GM19240 (cell line): Measurements from ENCODE around the gene FCGR3A.
"Not testable (repeated sequence)": the region's sequence is repeated elsewhere in the genome, so short reads cannot be mapped to it uniquely, and the experiment has no call there.

Experiments
- DNase-seq: peaks from one replicate; pipeline ENCODE4 v3.0.0; 2011; ENCODE audit warnings: low spot score; ENCODE audit not compliant: insufficient read length

The FCGR3A gene

DNA sequence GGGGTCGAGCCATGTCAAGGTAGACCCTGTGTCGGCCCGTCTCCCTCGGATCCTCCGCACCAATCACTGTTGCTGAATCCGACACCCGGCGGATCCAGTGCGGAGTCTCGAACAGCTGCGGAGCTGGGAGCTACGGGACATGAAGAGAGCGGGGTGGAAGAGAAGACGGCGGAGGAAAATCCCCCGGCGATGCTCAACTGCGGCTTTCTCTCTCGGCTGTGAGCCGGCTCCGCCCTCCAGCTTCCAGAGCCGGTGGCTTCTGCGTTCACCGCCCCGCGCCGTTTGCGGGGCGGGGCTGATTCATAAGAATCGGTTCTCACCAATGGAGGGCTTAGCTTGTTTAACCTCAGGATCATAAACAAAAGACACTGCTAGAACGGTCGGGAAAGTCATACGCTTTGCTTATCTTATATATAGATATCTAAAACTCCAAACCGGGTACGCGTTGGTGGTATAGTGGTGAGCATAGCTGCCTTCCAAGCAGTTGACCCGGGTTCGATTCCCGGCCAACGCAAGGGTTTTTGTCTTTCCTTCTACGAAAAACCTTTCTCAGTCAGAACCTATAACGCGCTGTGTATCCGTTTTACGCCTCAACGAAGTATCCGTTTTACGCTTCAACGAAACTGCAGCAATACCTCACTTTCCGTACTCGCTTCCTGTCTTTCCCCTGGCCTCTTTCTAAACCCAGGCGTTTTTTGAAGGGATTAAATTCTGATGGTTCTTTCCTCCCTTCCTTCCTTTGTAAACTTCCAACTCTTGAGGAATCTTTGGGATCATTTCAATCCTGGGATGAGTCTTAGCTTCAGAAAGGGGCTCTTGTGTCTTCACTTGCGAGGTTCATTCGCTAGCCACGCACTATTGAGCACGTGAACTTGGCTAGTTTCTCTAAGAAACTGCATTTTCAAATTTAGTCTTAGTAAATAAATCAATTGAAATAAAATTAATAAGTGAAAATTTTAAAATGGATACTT is 18.7 kb downstream of the FCGR3A start:
- DNase-seq: not testable (repeated sequence)

DNA sequence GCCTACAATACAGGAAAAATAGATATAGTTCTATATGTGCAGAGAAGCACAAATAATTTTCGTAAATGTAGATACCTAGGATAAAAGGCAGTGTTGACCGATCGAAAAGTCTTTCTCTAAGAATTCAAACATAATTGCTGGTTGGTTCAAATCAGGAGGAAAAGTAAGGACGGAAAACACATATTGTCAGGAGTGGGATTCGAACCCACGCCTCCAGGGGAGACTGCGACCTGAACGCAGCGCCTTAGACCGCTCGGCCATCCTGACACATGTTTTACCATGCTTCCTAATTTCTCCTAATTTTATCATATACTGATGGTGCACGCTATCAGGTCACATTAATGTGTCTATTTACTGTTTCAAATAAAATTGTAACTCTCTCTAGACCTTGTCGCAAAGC is 19.5 kb downstream of the FCGR3A start:
- not testable (repeated sequence) for DNase-seq

GRCh38 chr1:161529463-161530104 is 20.0 kb downstream of the FCGR3A start:
- not testable (repeated sequence) for DNase-seq

DNA sequence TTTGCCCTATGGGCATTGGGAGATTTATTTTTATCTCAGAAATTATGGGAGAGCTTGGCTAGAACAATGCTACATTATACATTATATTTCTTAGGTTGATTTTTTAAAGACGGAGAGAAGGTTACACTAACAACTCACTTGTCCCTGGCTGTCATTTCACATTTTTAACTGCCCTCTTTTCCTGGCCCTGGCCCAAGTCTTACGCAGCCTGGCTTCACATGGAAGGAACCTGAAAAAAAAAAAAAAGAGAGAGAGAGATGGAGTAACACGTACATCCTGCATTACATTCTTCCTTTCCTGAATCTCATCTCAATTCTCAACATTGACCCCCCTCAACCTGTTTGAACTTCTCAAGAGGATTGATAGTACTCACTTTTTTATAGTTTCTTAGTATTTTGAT is 21.1 kb downstream of the FCGR3A start:
- DNase-seq: not testable (repeated sequence)

GRCh38 chr1:161525918-161526317 is 23.7 kb downstream of the FCGR3A start:
- DNase-seq: not testable (repeated sequence)

DNA sequence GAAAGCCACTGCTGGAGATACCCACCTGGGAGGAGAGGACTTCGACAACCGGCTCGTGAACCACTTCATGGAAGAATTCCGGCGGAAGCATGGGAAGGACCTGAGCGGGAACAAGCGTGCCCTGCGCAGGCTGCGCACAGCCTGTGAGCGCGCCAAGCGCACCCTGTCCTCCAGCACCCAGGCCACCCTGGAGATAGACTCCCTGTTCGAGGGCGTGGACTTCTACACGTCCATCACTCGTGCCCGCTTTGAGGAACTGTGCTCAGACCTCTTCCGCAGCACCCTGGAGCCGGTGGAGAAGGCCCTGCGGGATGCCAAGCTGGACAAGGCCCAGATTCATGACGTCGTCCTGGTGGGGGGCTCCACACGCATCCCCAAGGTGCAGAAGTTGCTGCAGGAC is 24.3 kb downstream of the FCGR3A start:
- DNase-seq: not testable (repeated sequence)

DNA sequence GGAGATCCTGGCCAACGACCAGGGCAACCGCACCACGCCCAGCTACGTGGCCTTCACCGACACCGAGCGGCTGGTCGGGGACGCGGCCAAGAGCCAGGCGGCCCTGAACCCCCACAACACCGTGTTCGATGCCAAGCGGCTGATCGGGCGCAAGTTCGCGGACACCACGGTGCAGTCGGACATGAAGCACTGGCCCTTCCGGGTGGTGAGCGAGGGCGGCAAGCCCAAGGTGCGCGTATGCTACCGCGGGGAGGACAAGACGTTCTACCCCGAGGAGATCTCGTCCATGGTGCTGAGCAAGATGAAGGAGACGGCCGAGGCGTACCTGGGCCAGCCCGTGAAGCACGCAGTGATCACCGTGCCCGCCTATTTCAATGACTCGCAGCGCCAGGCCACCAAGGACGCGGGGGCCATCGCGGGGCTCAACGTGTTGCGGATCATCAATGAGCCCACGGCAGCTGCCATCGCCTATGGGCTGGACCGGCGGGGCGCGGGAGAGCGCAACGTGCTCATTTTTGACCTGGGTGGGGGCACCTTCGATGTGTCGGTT is 24.8 kb downstream of the FCGR3A start:
- not testable (repeated sequence) for DNase-seq

DNA sequence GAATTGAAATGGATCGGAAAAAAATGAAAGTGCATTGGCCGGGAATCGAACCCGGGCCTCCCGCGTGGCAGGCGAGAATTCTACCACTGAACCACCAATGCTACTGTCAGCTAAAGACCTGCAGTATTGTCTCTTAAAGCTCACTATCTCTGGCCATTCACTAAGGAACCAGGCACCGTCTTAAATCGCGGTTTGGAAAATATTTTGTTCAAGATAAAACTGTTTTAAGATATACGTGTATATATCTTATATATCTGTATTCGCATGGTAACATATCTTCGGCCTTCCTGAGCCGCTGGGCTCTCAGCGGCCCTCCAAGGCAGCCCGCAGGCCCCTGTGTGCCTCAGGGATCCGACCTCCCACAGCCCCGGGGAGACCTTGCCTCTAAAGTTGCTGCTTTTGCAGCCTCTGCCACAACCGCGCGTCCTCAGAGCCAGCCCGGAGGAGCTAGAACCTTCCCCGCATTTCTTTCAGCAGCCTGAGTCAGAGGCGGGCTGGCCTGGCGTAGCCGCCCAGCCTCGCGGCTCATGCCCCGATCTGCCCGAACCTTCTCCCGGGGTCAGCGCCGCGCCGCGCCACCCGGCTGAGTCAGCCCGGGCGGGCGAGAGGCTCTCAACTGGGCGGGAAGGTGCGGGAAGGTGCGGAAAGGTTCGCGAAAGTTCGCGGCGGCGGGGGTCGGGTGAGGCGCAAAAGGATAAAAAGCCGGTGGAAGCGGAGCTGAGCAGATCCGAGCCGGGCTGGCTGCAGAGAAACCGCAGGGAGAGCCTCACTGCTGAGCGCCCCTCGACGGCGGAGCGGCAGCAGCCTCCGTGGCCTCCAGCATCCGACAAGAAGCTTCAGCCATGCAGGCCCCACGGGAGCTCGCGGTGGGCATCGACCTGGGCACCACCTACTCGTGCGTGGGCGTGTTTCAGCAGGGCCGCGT is 25.5 kb downstream of the FCGR3A start, which contains the start of gene HSPA6:
TSS of gene HSPA6 (plus strand) at position 724 of the 925 bp plus-strand sequence. CDS start at position 843, 119 bp downstream.
- not testable (repeated sequence) for DNase-seq

DNA sequence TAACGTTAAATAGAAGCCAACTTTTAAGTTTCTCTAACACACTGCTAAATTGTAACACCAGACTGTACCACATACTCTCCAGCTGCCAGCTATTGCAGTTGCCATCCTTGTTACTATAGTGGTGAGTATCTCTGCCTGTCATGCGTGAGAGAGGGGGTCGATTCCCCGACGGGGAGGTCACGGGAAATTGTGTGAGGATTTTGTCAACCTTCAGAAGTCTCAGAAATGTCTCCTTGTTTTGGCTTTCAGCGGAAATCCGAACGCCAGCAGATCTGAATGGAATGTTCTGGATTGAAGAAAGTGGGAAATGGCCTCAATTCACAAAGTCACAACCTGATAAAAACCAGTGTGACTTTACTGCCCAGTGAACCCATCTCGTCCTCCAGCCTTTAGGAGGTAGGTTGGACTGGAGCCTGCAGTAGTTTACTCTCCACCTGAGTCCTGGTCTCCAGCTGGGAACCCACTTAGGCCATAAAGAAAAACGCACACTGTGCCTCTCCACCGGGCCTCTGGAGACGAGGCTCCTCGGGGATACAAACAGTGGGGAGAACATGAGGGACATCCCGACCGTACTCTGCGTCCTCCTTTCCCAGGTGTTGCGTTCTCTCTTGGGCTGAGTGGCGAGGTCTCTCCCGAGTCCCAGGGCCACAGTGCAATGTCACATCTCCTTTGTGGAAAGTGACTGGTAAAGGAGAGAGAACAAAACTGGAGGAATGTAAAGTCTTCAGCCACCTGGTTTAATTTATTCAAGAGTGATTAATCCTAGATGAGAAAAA is 26.4 kb downstream of the FCGR3A start:
- not testable (repeated sequence) for DNase-seq

GRCh38 chr1:161513953-161514352 is 35.7 kb downstream of the FCGR3A start:
- DNase-seq: not testable (repeated sequence)

DNA sequence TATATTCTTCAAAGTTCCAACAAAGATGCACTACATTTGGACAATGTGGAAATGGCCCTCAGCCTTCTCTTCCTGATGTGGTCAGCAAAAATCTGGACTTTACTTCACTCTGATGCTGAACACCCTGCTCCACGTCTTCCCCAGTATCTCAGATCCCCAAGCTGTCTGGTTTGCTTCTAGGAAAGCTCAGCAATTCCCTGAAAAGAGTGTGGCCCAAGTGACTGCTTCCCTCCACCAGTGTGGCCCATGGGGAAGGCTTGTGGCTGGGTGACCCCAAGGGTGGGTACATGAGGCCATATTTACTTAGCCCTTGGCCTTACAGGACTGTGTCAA is 36.2 kb downstream of the FCGR3A start:
- not testable (repeated sequence) for DNase-seq

DNA sequence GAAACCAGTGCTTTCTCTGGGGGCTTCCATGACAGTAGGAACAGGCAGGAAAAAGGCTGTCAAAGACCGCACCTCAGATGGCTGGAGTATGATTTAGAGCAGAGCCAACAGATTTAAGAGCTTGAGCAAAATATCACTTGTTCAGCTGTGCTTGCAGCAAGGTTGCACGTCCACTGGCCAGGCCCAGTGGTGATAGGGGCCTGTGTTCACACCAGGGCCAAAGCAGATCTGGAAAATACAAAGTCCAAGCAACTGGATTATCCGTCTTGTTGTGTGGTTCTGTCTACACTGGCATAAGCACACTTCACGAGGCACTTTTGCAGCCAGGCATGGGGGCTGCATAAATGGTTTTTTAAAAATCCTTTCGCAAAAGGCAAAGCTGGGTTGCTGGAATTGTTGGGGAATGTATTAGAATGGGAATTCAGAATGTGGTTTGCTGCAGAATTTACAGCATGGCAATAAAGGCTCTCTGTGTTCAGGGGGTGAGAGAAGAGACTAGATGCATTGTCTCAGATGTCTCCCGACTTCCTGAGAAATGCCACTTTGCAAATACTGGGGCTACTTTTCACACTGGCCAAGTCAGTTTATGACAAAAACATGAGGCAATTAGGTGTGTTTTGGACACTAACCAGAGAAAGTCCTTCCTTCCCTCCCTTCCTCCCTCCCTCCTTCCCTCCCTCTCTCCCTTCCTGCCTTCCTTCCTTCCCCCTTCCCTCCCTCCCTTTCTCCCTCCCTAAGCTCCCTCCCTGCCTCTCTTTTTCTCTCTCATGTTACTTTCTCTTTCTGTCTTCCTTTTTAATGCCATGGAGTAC is 36.8 kb downstream of the FCGR3A start:
- not testable (repeated sequence) for DNase-seq

DNA sequence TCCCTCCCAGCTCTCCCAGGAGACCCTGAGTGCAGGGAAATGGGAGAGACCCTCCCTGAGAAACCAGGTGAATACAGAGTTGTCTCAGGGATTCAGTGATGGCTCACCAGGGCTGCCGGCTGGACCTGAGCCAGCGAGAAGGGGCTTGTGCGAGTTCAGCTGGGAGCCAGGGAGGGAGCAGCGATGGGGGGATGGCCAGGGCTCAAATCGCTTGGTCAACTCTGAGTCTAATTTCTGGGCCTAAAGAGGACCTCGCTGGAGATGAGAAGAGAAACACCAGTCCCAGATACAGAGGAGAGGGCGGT is 37.9 kb downstream of the FCGR3A start:
- DNase-seq: no peak

DNA sequence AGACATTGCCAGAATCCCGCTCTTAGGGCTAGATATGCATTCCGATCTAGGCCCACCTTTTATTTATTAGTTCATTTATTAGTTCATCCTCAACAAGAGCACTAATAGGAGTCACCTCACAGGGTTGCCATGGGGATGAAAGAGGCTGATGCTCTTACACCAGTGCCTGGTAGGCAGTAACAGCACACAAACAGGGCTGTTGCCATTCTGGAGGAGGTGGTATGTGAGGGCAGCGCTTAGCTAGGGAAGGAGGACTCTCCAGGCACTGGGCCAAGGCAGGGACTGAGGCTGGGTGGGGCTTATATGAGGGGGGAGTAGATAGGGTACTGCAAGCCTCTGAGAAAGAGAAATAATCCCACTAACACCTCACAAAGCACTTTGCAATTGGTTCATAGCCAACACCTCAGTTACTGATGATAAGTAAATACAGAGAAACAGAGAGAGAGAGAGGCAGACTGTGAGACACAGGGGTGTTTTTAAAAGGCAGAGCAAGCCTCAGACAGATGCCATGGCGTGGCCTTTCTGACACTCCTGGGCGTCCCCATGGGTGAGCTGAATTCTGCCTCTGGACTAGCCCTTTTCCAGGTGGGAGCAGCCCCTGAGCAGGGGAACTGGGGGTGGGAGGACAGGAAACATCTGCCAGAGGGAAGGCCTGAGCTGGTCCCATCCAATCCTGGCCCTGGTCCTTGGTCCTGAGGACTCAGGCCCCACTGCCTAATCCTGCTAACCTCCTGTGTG is 38.4 kb downstream of the FCGR3A start:
- no peak for DNase-seq

- no peak for DNase-seq
Observed at GRCh38 chr1:161510477-161510876, 39.1 kb downstream of the FCGR3A start.

DNA sequence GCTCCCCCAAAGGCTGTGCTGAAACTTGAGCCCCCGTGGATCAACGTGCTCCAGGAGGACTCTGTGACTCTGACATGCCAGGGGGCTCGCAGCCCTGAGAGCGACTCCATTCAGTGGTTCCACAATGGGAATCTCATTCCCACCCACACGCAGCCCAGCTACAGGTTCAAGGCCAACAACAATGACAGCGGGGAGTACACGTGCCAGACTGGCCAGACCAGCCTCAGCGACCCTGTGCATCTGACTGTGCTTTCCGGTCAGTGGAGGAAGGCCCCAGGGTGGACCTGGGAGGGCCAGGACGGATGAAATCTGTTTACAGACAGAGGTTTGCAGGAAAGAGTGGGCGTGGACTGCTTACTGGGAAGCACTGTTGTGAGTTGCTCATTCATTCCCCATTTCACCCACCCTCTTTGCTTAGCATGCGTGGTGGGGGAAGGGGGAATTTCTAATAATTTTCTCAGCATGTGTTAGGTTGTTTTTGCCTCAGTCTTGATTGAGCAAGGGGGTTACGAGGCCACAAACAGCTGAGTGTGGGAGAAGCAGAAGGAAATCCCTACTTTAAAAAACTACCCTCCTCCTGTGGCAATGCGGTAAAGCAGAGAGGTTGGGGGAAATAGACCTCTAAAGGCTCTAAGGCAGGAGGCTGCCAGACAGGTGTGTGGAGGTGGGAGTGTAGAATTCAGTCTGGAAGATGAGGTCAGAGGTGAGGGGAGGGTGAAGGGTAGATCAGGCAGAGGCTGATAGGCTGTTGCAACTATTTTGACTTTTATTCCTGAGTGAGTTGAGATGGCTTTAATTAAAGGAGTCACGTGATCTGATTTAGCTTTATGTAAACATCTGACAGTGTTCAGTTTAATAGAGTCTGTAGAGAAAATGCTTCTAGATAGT is 43.0 kb downstream of the FCGR3A start:
- DNase-seq: no peak

- DNase-seq: no peak
Observed at GRCh38 chr1:161505686-161506085, 43.9 kb downstream of the FCGR3A start.

GRCh38 chr1:161503394-161503748 is 46.2 kb downstream of the FCGR3A start:
- DNase-seq: no peak
